NCI-H226 (cell line): ENCODE measurements around the gene SDF4.

ENCODE experiments used
- DNase-seq: peaks from one replicate; pipeline ENCODE4 v3.0.0-alpha.2; 2015

Gene SDF4, protein sequence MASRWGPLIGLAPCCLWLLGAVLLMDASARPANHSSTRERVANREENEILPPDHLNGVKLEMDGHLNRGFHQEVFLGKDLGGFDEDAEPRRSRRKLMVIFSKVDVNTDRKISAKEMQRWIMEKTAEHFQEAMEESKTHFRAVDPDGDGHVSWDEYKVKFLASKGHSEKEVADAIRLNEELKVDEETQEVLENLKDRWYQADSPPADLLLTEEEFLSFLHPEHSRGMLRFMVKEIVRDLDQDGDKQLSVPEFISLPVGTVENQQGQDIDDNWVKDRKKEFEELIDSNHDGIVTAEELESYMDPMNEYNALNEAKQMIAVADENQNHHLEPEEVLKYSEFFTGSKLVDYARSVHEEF

GRCh38 chr1:1231400-1232207 is at the start of gene SDF4:
SDF4 (minus strand) TSS chr1:1232001; CDS start chr1:1228772, 3,229 bp downstream.
- peak; percentile 91 for DNase-seq

GRCh38 chr1:1280782-1281481 is 49.1 kb upstream of the SDF4 start:
- DNase-seq: no peak

DNA sequence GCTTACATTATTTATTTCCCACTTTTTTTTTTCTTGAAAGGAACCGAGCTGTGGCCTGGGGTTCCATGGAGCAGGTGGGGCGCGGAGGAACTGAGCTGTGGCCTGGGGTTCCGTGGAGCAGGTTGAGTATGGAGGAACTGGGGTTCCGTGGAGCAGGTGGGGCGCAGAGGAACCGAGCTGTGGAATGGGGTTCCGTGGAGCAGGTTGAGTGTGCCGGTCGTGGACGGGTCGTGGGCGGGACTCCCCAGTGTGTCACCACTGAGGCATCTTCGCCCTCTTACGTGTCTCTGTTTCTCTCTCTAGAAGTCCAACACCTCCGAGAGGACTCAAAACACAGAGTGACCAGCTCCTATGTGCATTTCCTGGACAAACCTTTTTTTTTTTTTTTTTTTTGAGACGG is 47.2 kb upstream of the SDF4 start:
- no peak for DNase-seq

DNA sequence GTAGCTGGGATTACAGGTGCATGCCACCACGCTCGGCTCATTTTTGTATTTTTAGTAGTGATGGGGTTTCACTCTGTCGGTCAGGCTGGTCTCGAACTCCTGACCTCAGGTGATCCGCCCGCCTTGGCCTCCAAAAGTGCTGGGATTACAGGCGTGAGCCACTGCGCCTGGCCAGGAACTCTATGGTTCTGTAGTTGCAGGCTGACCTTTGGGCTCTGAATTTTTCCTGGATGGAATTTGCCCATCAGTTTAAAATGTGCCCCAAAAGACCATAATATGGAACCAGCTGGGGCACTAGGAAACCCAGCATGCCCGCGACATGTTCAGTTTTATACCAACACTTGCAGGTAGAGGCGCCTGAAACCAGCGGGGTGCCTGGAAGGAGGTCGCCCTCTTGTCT is 46.8 kb upstream of the SDF4 start:
- DNase-seq: no peak

DNA sequence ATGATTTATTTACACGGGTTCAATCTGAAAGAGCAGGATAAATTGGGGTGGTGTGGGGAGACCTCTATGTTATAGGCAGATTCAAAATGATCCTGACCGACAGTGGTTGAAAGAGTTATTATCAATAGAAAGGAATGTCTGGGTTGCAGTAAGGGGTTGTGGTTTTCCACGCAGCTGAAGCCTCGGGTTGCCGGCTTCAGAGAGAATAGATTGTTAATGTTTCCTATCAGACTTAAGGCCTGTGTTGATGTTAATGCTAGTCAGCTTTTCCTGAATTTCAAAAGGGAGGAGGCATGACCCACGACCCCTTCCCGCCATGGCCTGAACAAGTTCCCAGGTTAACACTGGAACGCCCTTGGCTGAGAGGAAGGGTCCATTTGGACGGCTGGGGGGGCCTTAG is 44.0 kb upstream of the SDF4 start:
- no peak for DNase-seq

- no peak for DNase-seq
These were observed 43.2 kb upstream of the SDF4 start for GRCh38 chr1:1274931-1275431.

DNA sequence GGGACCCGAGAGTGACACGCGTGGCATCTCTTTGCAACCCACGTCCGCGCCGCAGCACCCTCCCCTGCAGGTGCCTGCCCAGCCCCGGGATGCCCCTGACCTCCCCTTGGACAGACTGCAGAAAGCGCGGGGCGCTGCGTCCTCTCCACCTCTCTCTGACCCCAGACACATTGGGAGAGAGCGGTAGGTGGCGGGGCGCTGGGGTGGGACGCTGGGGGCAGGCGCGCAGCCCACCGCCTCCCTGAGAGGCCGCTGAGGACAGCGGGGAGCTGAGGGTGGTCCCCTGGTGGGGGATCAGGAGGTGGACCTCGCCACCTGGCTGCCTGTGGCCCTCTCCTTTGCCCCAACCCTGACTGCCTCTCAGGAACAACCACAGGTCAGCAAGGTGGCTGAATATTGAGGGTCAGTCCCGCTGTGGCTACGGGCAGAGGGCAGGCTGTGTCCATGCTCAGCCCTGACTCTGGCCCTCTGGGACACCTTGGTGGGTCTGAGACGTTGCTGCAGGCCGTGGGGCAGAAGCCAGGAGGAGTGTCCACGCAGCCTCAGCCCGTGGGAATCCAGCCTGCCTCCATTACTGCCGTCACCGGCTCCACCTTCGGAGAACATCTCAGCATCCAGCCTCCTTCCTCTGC is 42.6 kb upstream of the SDF4 start:
- no peak for DNase-seq

- DNase-seq: peak; percentile 76
These were observed 41.9 kb upstream of the SDF4 start, which contains the start of gene UBE2J2 for GRCh38 chr1:1273512-1274298. UBE2J2 (minus strand) TSS chr1:1273854; CDS start chr1:1267992, 5,862 bp downstream.

DNA sequence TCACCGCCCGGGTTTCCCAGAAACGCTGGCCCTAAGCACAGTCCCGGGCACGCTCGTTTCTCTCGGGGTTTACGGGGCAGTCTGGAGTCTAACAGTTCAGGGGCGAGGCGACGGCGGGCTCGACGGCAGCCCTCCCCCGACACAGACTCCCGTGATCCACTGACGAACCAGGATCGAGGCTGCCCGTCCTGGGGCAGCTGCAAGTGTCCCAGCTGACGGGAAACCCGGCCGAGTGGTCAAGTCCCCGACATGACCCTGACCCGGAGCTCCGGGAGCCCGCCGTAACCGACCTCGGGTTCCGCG is 41.4 kb upstream of the SDF4 start:
- DNase-seq: no peak

DNA sequence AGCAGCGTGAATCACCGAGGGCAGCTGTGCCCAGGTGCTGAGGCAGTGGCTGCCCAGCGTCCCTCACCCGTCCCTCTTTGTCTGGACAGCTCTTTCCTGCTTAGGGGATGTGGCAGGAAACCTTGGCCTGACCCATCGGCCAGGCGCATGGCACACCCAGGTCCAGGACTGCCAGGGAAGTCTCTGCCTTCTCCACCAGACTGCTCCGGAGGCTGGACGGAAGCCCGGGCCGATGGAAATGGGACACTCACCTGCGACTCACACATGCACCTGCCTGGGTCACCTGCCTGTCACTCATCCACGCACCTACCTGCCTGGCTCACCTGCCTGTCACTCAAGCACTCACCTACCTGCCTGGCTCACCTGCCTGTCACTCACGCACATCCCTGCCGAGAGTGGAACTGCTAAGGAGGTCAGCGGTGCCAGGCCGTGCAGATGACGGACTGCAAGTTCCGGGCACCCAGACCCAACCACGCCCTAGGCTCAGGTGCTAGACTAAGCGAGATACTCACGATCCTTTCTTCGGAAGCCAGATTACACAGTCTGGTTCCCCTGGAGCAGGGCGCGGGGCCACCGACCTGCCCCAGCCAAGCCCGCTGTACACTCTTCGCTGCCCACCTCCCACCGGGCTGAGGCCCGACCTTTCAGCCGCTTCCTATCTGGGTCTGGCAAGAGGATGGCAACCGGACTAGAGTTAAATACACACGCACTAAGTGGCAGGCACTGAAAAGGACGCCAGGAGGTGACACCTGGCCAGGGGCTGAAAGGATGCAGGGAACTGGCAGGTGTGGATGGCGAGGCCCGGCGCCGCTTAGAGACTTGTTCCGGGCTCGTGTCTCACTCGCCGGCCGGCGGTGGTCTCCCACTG is 40.8 kb upstream of the SDF4 start:
- DNase-seq: no peak

GRCh38 chr1:1270813-1271212 is 39.0 kb upstream of the SDF4 start:
- DNase-seq: no peak

DNA sequence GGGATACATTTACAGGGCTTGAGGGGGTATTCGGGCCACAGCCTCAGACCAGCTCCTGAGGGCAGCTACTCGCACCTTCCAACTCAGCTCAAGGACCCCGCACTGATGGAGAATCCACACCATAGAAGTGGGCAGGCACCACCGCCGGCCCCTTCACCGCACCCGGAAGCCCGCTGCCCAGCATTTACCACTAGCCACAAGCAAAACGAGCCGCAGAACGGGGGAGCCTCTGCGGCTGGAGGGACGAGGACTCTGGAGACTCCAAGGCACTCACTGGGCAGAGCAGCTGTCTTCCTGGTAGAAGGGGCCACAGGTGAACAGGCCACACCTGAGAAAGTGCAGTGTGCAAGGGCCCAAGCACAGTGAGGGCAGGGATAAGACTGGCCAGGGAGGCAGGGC is 36.5 kb upstream of the SDF4 start:
- DNase-seq: no peak

- no peak for DNase-seq
These were observed 35.9 kb upstream of the SDF4 start for GRCh38 chr1:1267488-1268283.

GRCh38 chr1:1264868-1265272 is 33.1 kb upstream of the SDF4 start:
- peak; percentile 78 for DNase-seq

DNA sequence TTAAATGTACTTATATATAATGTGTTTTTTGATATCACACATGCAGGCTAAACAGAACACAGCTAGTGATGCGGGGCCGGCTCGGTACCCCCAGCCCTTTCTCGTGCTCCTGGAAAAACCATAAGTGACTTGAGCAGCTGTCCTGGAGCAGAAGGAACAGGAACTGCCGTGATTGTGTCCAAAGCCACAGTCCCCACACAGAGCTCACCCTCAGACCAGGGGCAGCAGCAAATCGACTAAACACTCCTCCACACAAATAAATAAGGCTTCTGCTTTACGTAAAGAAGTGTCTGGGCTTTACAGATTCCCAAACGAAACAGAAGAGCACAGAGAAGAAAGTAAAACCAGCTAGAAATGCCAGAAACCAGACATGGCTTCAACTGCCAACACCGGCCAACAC is 32.2 kb upstream of the SDF4 start:
- DNase-seq: no peak

DNA sequence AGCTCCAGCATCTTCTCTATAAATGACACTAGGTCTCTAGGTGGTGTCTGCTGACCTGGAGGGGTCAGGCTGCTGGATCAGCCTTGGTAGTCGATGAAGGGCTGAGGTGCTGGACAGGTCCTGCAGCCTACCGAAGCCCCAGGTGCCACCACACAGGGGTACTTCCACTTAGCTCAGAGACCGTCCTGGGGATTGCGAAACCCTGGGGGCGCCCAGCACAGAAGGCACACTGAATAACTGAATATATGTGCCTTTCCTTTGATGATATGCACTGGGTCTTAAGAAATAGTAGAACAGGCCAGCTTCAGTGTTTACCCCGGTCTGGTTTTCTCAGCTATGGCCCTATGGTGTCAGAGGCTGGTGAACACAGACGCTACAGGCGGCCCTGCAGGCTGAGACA is 31.0 kb upstream of the SDF4 start:
- DNase-seq: no peak

DNA sequence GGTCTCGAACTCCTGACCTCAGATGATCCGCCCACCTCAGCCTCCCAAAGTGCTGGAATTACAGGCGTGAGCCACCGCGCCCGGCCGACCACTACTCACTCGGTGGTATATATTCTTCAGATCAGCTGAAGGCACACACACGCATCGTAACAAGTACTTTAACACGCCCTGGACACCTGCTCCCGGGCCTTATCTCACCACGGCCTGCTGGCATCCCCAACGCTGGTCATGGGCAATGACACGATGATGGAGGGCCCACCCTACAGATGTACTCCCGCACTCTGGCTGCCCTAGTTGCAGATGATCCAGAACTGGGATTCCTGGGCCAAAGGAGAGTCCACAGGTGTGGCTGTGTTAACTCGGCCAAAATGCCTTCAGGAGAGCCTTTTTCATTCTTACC is 30.3 kb upstream of the SDF4 start:
- no peak for DNase-seq

DNA sequence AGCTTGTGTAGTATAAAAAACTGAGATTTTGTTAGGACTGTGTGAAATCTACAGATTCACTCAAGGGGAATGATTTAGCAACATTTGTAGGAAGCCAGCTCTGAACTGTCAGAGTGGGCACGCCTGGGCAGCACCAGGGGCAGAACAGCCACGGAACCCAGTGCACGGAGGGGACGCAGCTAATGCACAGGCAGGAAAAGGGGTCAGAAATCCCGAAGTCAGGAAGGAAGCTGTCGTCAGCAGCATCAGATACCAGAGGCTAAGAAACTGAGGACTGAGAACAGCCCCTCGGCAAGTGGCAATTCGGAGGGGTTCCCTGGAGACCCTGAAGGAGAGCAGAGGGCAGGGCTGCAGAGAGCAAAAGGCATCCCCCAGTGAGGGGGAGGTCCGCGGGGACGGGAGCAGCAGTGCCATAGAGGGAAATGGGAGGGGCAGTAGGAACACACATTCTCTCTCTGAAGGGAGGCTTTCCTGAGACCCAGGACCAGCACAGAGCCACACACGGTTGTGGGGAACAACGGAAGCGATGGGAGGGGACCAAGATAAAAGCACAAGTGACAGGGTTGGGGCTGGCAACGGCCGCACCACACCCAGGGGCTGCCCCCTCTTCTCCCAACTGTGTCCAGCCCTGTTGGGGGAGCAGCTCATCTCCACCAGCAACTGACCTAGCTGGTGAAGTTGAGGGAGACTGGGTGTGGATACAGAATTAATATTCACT is 29.2 kb upstream of the SDF4 start:
- DNase-seq: no peak

DNA sequence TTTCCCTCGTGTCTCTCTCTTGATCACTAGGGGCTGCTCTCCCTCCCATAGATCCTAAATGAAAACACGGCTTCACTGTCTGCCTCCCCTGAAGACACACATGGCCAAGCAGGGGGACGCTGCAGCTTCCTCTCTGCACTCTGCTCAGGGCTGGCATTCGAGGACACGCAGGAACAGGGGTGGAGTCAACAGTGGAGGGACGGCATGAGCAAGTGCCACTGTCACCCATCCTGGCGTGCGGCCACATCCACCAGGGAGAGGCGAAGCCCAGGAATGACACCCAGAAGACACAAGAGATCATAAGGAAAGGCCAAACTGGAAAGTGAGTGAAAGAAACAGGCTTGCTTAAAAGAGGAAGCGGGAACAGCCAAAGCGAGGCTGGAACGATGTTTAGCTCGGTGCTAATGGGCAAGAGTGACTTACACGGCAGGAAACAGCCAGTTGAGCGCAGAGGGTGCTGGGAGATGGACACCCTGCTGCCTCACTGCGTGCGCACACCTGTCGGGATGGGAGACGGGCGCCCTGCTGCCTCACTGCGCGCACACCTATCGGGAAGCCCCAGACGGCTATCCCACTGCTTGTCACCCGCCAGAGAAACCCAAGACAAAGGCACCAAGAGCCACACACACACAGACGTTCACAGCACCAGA is 28.3 kb upstream of the SDF4 start:
- DNase-seq: no peak
